NT2/D1 (cell line): ENCODE data around the gene HNRNPU.

ENCODE experiments used
- YY1 ChIP-seq: IDR thresholded peaks from 2 replicates; pipeline ENCODE4 v1.6.1; 2011; ENCODE audit not compliant: insufficient read length, insufficient read depth
- ZNF274 ChIP-seq: IDR thresholded peaks from 2 replicates; pipeline ENCODE4 v1.6.1; 2011; ENCODE audit warnings: mild to moderate bottlenecking, low read depth, low read length

- TF ChIP-seq YY1 (no peak), ZNF274 (no peak)
Measured at GRCh38 chr1:244807138-244807537, 57.2 kb downstream of the HNRNPU start.
